IMR-90 (cell line): ENCODE measurements around the gene RABGEF1. TPM values are rescaled to one million over a fixed set of nuclear protein-coding genes. Genes with fewer than 3 reads are reported as not detected.
"Not testable (repeated sequence)": the region's sequence is repeated elsewhere in the genome, so short reads cannot be mapped to it uniquely, and the experiment has no call there.

ENCODE experiments used
- ATAC-seq: fragments of 200-7000 bp; cut with Tn5 transposase; 2 replicates; pipeline ENCODE4 v1.9.1; 2020; ENCODE audit warnings: low read depth, mild to moderate bottlenecking, moderate library complexity
- BruUV-seq: library from RNA; stranded (reverse); fragments of 400-500 nt; replicated peaks from 2 replicates; lab custom pipeline; 2021; lab: Mats Ljungman, UMichigan
- CTCF ChIA-PET: fragments of 300-600 bp; formaldehyde crosslinking; extraction: SDS; loops from one replicate; lab custom pipeline; 2021; ENCODE audit warnings: antibody characterized with exemption; lab: Yijun Ruan, JAX
- POLR2A ChIA-PET: fragments of 300-600 bp; sonication (Branson Sonifier 250); formaldehyde crosslinking; loops from one replicate; lab custom pipeline; 2022; ENCODE audit warnings: antibody characterized with exemption; ENCODE audit not compliant: unreplicated experiment; lab: Charles Lee
- DNase-seq: peaks from one replicate; pipeline ENCODE4 v3.0.0; 2013
- H2AFZ ChIP-seq: replicated peaks from 2 replicates; pipeline ENCODE3; 2013; ENCODE audit warnings: low read length, mild to moderate bottlenecking; ENCODE audit not compliant: poor library complexity
- H2AK5ac ChIP-seq: 2 replicates; pipeline ENCODE4 v1.6.1; 2013; ENCODE audit warnings: low read depth, low read length, inconsistent platforms
- H2AK9ac ChIP-seq: replicated peaks from 2 replicates; pipeline ENCODE3; 2013; ENCODE audit warnings: mild to moderate bottlenecking, low read depth, low read length, moderate library complexity; ENCODE audit not compliant: poor library complexity
- H2BK120ac ChIP-seq: 2 replicates; pipeline ENCODE4 v1.6.1; 2013; ENCODE audit warnings: low read depth, low read length, inconsistent platforms
- H2BK15ac ChIP-seq: 3 replicates; pipeline ENCODE4 v1.6.1; 2013; ENCODE audit warnings: low read depth, low read length, inconsistent platforms
- H2BK20ac ChIP-seq: 2 replicates; pipeline ENCODE4 v1.6.1; 2013; ENCODE audit warnings: low read depth, mild to moderate bottlenecking, inconsistent platforms, low read length, moderate library complexity
- H2BK5ac ChIP-seq: 2 replicates; pipeline ENCODE4 v1.6.1; 2013; ENCODE audit warnings: mild to moderate bottlenecking, low read depth, low read length, inconsistent platforms; ENCODE audit not compliant: poor library complexity, severe bottlenecking
- H3K14ac ChIP-seq: replicated peaks from 2 replicates; pipeline ENCODE4 v1.6.1; 2013; ENCODE audit warnings: low read depth, low read length, inconsistent platforms
- H3K18ac ChIP-seq: 2 replicates; pipeline ENCODE4 v1.6.1; 2013; ENCODE audit warnings: low read depth, low read length, control low read depth
- H3K23ac ChIP-seq: 2 replicates; pipeline ENCODE4 v1.6.1; 2013; ENCODE audit warnings: low read depth, low read length, inconsistent platforms
- H3K27ac ChIP-seq: 2 replicates; pipeline ENCODE4 v1.5.1; 2013; ENCODE audit warnings: mild to moderate bottlenecking, control low read depth, low read length; ENCODE audit not compliant: insufficient read depth
- H3K27me3 ChIP-seq: 2 replicates; pipeline ENCODE4 v1.6.1; 2013; ENCODE audit warnings: low read length; ENCODE audit not compliant: control insufficient read depth, insufficient read depth
- H3K36me3 ChIP-seq: 2 replicates; pipeline ENCODE4 v1.6.1; 2013; ENCODE audit warnings: low read length, mixed read lengths; ENCODE audit not compliant: control insufficient read depth, insufficient read depth
- H3K4ac ChIP-seq: 2 replicates; pipeline ENCODE4 v1.6.1; 2013; ENCODE audit warnings: low read depth, low read length, inconsistent platforms
- H3K4me1 ChIP-seq: 2 replicates; pipeline ENCODE4 v1.6.1; 2013; ENCODE audit warnings: low read length, mixed read lengths; ENCODE audit not compliant: control insufficient read depth, insufficient read depth
- H3K4me2 ChIP-seq: 2 replicates; pipeline ENCODE4 v1.6.1; 2013; ENCODE audit warnings: low read depth, mild to moderate bottlenecking, control low read depth, low read length, moderate library complexity
- H3K4me3 ChIP-seq: 2 replicates; pipeline ENCODE4 v1.5.1; 2013; ENCODE audit warnings: low read depth, mild to moderate bottlenecking, control low read depth, low read length, moderate library complexity; ENCODE audit not compliant: insufficient read depth
- H3K56ac ChIP-seq: 2 replicates; pipeline ENCODE4 v1.6.1; 2013; ENCODE audit warnings: low read length, inconsistent platforms; ENCODE audit not compliant: insufficient read depth; ENCODE audit errors: extremely low read depth
- H3K79me1 ChIP-seq, 2 experiments: 2 replicates each; pipeline ENCODE4 v1.6.1; 2013; ENCODE audit warnings: low read length in 2 of 2, inconsistent platforms in 1 of 2, low read depth in 1 of 2
- H3K9ac ChIP-seq: 2 replicates; pipeline ENCODE4 v1.6.1; 2013; ENCODE audit warnings: low read depth, low read length, control low read depth
- H3K9me1 ChIP-seq: 2 replicates; pipeline ENCODE4 v1.6.1; 2013; ENCODE audit warnings: low read length, inconsistent platforms; ENCODE audit not compliant: insufficient read depth
- H3K9me3 ChIP-seq: 2 replicates; pipeline ENCODE4 v1.6.1; 2013; ENCODE audit warnings: low read length; ENCODE audit not compliant: control insufficient read depth, insufficient read depth
- H4K20me1 ChIP-seq: 2 replicates; pipeline ENCODE4 v1.6.1; 2013; ENCODE audit warnings: low read length, inconsistent platforms; ENCODE audit not compliant: insufficient read depth
- H4K5ac ChIP-seq: 2 replicates; pipeline ENCODE4 v1.6.1; 2013; ENCODE audit warnings: mild to moderate bottlenecking, low read depth, low read length, control low read depth
- H4K8ac ChIP-seq, 2 experiments: 2 replicates each; pipeline ENCODE4 v1.6.1; 2013; ENCODE audit warnings: low read depth in 2 of 2, low read length in 2 of 2, control low read depth in 1 of 2, inconsistent platforms in 1 of 2
- H4K91ac ChIP-seq: 2 replicates; pipeline ENCODE4 v1.6.1; 2013; ENCODE audit warnings: low read depth, low read length, inconsistent platforms; ENCODE audit not compliant: insufficient read depth
- POLR2A ChIP-seq: IDR thresholded peaks from 2 replicates; pipeline ENCODE4 v1.6.1; 2012; ENCODE audit warnings: mild to moderate bottlenecking, low read depth, low read length
- WGBS, 2 experiments: methylation state at CpG; one replicate each; pipeline versions ENCODE4 v1.1.5 to v1.1.7; 2013; ENCODE audit warnings: missing lambda C conversion rate in 2 of 2; ENCODE audit not compliant: insufficient read length in 1 of 2; ENCODE audit errors: extremely low coverage in 2 of 2; 5-methylcytosine and 5-hydroxymethylcytosine counted together
- dilution Hi-C: fragments of 300-500 bp; cut with HindIII; formaldehyde crosslinking; loops from one replicate; pipeline ENCODE4 v1.14.3; 2018; ENCODE audit warnings: low sequenced_read_pairs; ENCODE audit not compliant: unreplicated experiment
- in situ Hi-C: fragments of 300-500 bp; cut with MboI; formaldehyde crosslinking; loops from 3 replicates; pipeline ENCODE4 v1.14.3; 2019; ENCODE audit warnings: low sequenced_read_pairs, inconsistent platforms, mixed read lengths
- intact Hi-C: fragments of 100-400 bp; cut with micrococcal nuclease; formaldehyde crosslinking; loops from 2 replicates; pipeline ENCODE4 v1.10.0; 2022
- polyA plus RNA-seq, 3 experiments: library from polyadenylated mRNA; depleted of rRNA; stranded (reverse); fragments of >200 nt; gene quantifications; 2 replicates each; pipeline ENCODE4 v1.2.3, GENCODE V29; 2012; ENCODE audit warnings: low replicate concordance in 1 of 3
- total RNA-seq: library from RNA; depleted of rRNA; stranded (reverse); fragments of >200 nt; gene quantifications from 2 replicates; pipeline ENCODE4 v1.2.3, GENCODE V29; 2012

Gene RABGEF1
- total and polyA plus RNA-seq, 2 of the 4 experiments (the other 2 are of a cell fraction): 34.9 to 56.6 TPM

DNA sequence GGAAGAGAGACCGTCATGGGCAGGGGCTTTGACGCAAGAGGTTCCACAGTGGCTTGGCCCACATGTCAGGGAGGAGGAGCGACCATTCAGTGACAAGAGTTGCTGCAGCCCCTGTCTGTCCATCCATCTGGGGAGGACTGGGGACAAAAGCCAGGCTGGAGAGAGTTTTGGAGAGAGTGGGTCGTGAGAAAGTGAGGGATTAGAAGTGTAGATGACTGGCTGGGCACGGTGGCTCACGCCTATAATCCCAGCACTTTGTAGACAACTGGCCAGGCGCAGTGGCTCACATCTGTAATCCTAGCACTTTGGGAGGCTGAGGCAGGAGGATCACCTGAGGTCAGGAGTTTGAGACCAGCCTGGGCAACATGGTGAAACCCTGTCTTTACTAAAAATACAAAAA, 45.1 kb upstream of the RABGEF1 start:
- H2BK20ac ChIP-seq, H3K9me1 ChIP-seq, H3K4ac ChIP-seq, H2AFZ ChIP-seq, H4K91ac ChIP-seq, H3K18ac ChIP-seq, DNase-seq, H3K4me3 ChIP-seq, CTCF ChIA-PET, H3K27me3 ChIP-seq, H3K9ac ChIP-seq, H3K4me1 ChIP-seq, H2BK15ac ChIP-seq, H2AK9ac ChIP-seq, dilution Hi-C loops, POLR2A ChIA-PET, ATAC-seq, H4K8ac ChIP-seq, H4K5ac ChIP-seq, in situ Hi-C loops, H3K9me3 ChIP-seq, intact Hi-C loops, H2BK5ac ChIP-seq, H3K56ac ChIP-seq, H3K14ac ChIP-seq, H2AK5ac ChIP-seq, H3K27ac ChIP-seq, H2BK120ac ChIP-seq, H3K23ac ChIP-seq, H3K4me2 ChIP-seq, BruUV-seq: not testable (repeated sequence)
- 95% methylated on average over 3 of the region's 7 CpGs; no CpG with 5 or more reads in 1 of the 2 experiments for WGBS, 2 experiments
- peaks cover 20% of the 10 kb centered on the region; the same call in 1 of the 2 replicates for H3K36me3 ChIP-seq
- H4K20me1 ChIP-seq: peaks cover 17% of the 10 kb centered on the region; the same call in 1 of the 2 replicates
- TF ChIP-seq POLR2A: 0 out of 2 replicates have a peak, but pooled peaks have one; percentile 25
- peaks cover 8 to 62% of the 10 kb centered on the region in 2 experiments for H3K79me1 ChIP-seq

DNA sequence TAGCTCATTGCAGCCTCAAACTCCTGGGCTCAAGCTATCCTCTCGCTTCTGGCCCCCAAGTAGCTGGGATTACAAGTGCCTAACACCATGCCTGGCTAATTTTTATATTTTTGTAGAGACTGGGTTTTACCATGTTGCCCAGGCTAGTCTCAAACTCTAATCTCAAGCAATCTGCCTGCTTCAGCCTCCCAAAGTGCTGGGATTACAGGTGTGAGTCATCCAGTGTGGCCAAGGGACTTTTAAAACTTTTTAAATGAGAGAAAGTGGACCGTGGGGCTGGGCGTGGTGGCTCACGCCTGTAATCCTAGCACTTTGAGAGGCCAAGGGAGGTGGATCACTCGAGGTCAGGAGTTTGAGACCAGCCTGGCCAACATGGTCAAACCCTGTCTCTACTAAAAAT, 44.4 kb upstream of the RABGEF1 start:
- H3K4me1 ChIP-seq, H3K4me2 ChIP-seq, H4K8ac ChIP-seq, H3K56ac ChIP-seq, H2AK5ac ChIP-seq, DNase-seq, H3K4ac ChIP-seq, in situ Hi-C loops, H3K27ac ChIP-seq, H3K27me3 ChIP-seq, CTCF ChIA-PET, H4K91ac ChIP-seq, H3K14ac ChIP-seq, H3K18ac ChIP-seq, ATAC-seq, H3K9me1 ChIP-seq, dilution Hi-C loops, H4K5ac ChIP-seq, POLR2A ChIA-PET, H2BK120ac ChIP-seq, H3K9ac ChIP-seq, H2BK20ac ChIP-seq, H3K4me3 ChIP-seq, H3K23ac ChIP-seq, intact Hi-C loops, H2BK5ac ChIP-seq, BruUV-seq, H2AK9ac ChIP-seq, H2BK15ac ChIP-seq, H2AFZ ChIP-seq, H3K9me3 ChIP-seq: not testable (repeated sequence)
- WGBS, 2 experiments: no CpG with 5 or more reads among the region's 5 CpGs
- Histone ChIP-seq H3K79me1 (peaks cover 8 to 63% of the 10 kb centered on the region in 2 experiments), H3K36me3 (peaks cover 22% of the 10 kb centered on the region), H4K20me1 (peaks cover 13% of the 10 kb centered on the region; the same call in 1 of the 2 replicates)
